ENCODE results near the gene RAP2A. TPM values are rescaled to one million over a fixed set of nuclear protein-coding genes. Genes with fewer than 3 reads are reported as not detected.

The RAP2A gene
- total and polyA plus RNA-seq, 3 experiments from 2014 or later = 3.6 to 19.8 (median 18.3) TPM

DNA sequence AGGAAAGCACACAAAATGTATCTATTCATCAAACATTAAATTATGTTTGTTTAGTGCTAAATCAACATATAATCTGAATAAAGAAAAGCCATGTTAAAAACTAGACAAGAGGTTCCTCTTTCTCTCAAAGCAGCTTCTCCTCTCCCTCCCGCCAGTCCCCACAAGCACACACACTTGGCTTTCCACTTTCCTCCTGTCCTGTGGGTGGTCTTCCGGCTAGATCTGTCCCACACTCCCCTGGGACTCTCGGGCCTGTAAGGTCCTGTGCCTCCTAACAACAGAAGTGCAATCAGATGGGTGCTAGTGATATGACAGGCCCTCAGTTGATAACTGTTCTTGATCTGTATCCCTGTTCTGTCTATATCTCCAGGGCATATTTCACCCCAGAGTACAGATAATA is 45.6 kb upstream of the RAP2A start:
- Histone ChIP-seq H3K4me3 (ENCODE audit: low read length) (no peak overlapping the region), H3K27me3 (ENCODE audit: insufficient read depth, low read length, poor library complexity, severe bottlenecking) (no peaks in the 10 kb centered on the region), H3K9me3 (ENCODE audit: low read length) (no peaks in the 10 kb centered on the region), H3K27ac (ENCODE audit: low read depth, low read length) (no peak overlapping the region), H3K36me3 (ENCODE audit: insufficient read depth, low read length) (no peaks in the 10 kb centered on the region), H3K4me1 (ENCODE audit: insufficient read depth, low read length) (peaks cover 7% of the 10 kb centered on the region)
- peaks cover 23 to 33% (median 29%) of the 10 kb centered on the region in 3 donors for H3K4me1 Mint-ChIP-seq
- H3K9me3 Mint-ChIP-seq = no peaks in the 10 kb centered on the region
- ChIA-PET POLR2A (no interaction called here), CTCF (interaction anchor here (1.1 kb wide), 1 partner anchor 29 kb away, joined by 3 read pairs; no protein-coding TSS in a partner anchor)
- H3K27me3 Mint-ChIP-seq = no peaks in the 10 kb centered on the region
- DNase-seq = no peak
- H3K4me3 Mint-ChIP-seq = no peak overlapping the region
- H3K27ac Mint-ChIP-seq = peak overlapping the region in 2 of 8 donors; percentile 8 to 29
- peaks cover 0 to 29% (median 13%) of the 10 kb centered on the region in 3 donors for H3K36me3 Mint-ChIP-seq

DNA sequence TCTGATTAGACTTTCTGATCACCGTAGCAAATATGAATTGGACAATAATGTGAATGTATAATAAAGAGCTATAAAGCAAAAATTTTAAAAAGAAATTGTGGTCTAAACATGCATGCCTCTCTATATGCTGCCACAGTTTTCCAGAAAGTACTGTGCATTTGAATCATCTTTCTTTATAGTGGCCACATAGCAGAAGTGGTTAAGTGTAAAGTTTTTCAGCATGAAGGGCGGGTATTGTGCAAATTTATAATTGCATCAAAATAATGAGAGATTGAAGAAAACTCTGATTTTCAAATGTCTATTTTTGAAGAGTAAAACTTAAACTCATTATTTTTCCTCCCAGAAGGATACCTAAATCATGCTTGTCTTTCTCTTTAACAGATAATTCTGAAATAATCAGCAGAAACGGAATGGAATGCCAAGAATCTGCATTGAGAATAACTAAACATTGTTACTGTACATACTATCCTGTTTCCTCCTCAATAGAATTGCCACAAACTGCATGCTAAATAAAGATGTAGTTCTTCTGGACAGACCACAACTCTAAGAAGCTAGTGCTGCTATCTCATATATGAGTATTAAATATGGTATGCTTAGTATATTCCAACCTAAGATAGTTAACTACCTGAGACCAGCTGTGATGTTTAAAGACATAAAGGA is 42.9 kb upstream of the RAP2A start:
- POLR2A ChIA-PET = no interaction called here
- DNase-seq = no peak
- Mint-ChIP-seq H3K4me1 (peaks cover 16 to 18% (median 17%) of the 10 kb centered on the region in 3 donors), H3K36me3 (peaks cover 0 to 25% (median 14%) of the 10 kb centered on the region in 3 donors), H3K9me3 (no peaks in the 10 kb centered on the region), H3K27me3 (no peaks in the 10 kb centered on the region), H3K27ac (no peak overlapping the region), H3K4me3 (no peak overlapping the region)
- Histone ChIP-seq H3K36me3 (ENCODE audit: insufficient read depth, low read length) (no peaks in the 10 kb centered on the region), H3K4me1 (ENCODE audit: insufficient read depth, low read length) (peaks cover 7% of the 10 kb centered on the region), H3K9me3 (ENCODE audit: low read length) (no peaks in the 10 kb centered on the region), H3K4me3 (ENCODE audit: low read length) (no peak overlapping the region), H3K27ac (ENCODE audit: low read depth, low read length) (no peak overlapping the region), H3K27me3 (ENCODE audit: insufficient read depth, low read length, poor library complexity, severe bottlenecking) (no peaks in the 10 kb centered on the region)
- CTCF ChIA-PET = interaction anchor here (0.5 kb wide), 1 partner anchor 80 kb away, joined by 3 read pairs; no protein-coding TSS in a partner anchor

DNA sequence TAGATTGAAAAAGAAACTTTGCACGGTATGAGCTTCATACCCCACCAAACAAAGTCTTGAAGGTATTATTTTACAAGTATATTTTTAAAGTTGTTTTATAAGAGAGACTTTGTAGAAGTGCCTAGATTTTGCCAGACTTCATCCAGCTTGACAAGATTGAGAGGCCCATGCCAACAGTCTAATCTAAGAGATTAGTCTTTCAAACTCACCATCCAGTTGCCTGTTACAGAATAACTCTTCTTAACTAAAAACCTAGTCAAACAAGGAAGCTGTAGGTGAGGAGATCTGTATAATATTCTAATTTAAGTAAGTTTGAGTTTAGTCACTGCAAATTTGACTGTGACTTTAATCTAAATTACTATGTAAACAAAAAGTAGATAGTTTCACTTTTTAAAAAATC is 41.9 kb upstream of the RAP2A start:
- peaks cover 2% of the 10 kb centered on the region for H3K4me1 ChIP-seq (ENCODE audit: insufficient read depth, low read length)
- no peak overlapping the region for H3K4me3 ChIP-seq (ENCODE audit: low read length)
- no peaks in the 10 kb centered on the region for H3K36me3 ChIP-seq (ENCODE audit: insufficient read depth, low read length)
- ChIA-PET POLR2A (no interaction called here), CTCF (interaction anchor here (0.5 kb wide), 1 partner anchor 81 kb away, joined by 3 read pairs; no protein-coding TSS in a partner anchor)
- H3K4me3 Mint-ChIP-seq = no peak overlapping the region
- H3K9me3 Mint-ChIP-seq = no peaks in the 10 kb centered on the region
- H3K27me3 ChIP-seq (ENCODE audit: insufficient read depth, low read length, poor library complexity, severe bottlenecking) = no peaks in the 10 kb centered on the region
- no peak overlapping the region for H3K27ac ChIP-seq (ENCODE audit: low read depth, low read length)
- DNase-seq = no peak
- H3K27me3 Mint-ChIP-seq = no peaks in the 10 kb centered on the region
- peaks cover 6 to 9% (median 8%) of the 10 kb centered on the region in 3 donors for H3K4me1 Mint-ChIP-seq
- peaks cover 0 to 23% (median 10%) of the 10 kb centered on the region in 3 donors for H3K36me3 Mint-ChIP-seq
- no peaks in the 10 kb centered on the region for H3K9me3 ChIP-seq (ENCODE audit: low read length)
- no peak overlapping the region for H3K27ac Mint-ChIP-seq

DNA sequence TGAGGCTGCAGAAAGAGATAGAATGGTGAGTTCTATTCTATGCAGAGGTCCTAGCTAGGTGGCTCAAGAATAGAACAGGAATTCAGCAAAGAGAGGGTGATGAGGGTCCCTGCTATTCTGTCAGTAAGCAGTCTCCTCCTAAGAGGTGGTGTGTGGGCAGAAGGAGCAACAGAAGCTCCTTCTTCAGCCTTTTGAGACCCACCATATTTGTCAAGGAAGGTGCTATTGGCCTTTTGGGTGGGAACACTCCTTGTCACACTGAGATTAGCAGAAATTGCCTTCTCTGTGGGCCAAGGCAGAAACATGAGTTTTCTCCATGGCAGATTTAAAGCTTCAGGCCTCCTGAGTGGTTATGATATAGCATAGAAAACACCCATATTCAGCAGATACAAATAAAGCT is 39.4 kb upstream of the RAP2A start:
- no peak for DNase-seq
- Histone ChIP-seq H3K9me3 (ENCODE audit: low read length) (no peaks in the 10 kb centered on the region), H3K4me1 (ENCODE audit: insufficient read depth, low read length) (no peaks in the 10 kb centered on the region), H3K27ac (ENCODE audit: low read depth, low read length) (no peak overlapping the region), H3K27me3 (ENCODE audit: insufficient read depth, low read length, poor library complexity, severe bottlenecking) (no peaks in the 10 kb centered on the region), H3K36me3 (ENCODE audit: insufficient read depth, low read length) (no peaks in the 10 kb centered on the region), H3K4me3 (ENCODE audit: low read length) (no peak overlapping the region)
- H3K4me1 Mint-ChIP-seq = no peaks in the 10 kb centered on the region
- POLR2A ChIA-PET = no interaction called here
- no peaks in the 10 kb centered on the region for H3K27me3 Mint-ChIP-seq
- H3K4me3 Mint-ChIP-seq = no peak overlapping the region
- H3K9me3 Mint-ChIP-seq = no peaks in the 10 kb centered on the region
- H3K36me3 Mint-ChIP-seq = peaks cover 2 to 19% (median 2%) of the 10 kb centered on the region in 3 donors
- H3K27ac Mint-ChIP-seq = no peak overlapping the region
- CTCF ChIA-PET = no interaction called here

DNA sequence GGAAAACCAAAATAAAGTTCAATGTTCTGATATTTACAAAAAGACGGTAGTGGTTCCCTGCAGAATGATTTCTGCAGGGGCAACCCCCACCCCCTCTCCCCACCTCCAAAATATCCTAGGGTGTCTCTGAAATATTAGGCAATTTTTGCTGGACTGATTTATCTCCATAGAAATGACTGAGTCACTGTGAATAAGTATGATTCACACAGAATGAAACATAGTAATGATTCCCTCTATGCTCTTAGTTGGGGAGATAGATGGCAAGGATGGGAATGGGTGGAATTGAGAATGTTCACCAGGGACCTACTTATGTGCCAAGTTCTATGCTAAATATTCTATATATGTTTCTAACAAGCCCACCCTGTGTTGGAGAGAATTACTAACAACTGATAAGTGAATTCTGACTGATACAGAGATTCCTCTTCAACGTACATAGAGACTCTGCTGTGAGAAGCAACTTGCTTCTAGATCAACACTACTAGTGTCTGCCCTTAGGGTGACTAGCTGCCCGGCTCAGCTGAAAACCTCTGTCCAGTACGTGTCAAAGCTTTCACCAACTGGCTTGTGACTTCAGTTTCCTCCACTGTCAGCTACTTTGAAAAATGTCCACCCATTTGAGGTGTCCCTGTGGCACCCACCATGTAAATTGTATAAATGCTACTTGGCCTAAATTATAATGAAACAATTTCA is 38.4 kb upstream of the RAP2A start:
- H3K4me3 ChIP-seq (ENCODE audit: low read length) = no peak overlapping the region
- H3K9me3 ChIP-seq (ENCODE audit: low read length) = no peaks in the 10 kb centered on the region
- H3K36me3 Mint-ChIP-seq = peaks cover 2 to 18% (median 4%) of the 10 kb centered on the region in 3 donors
- peak overlapping the region in 1 of 8 donors; percentile 45 for H3K27ac Mint-ChIP-seq
- H3K27me3 ChIP-seq (ENCODE audit: insufficient read depth, low read length, poor library complexity, severe bottlenecking) = no peaks in the 10 kb centered on the region
- no peaks in the 10 kb centered on the region for H3K9me3 Mint-ChIP-seq
- no peaks in the 10 kb centered on the region for H3K4me1 ChIP-seq (ENCODE audit: insufficient read depth, low read length)
- ChIA-PET CTCF (no interaction called here), POLR2A (no interaction called here)
- DNase-seq = no peak
- no peaks in the 10 kb centered on the region for H3K27me3 Mint-ChIP-seq
- no peaks in the 10 kb centered on the region for H3K36me3 ChIP-seq (ENCODE audit: insufficient read depth, low read length)
- H3K4me3 Mint-ChIP-seq = no peak overlapping the region
- H3K27ac ChIP-seq (ENCODE audit: low read depth, low read length) = no peak overlapping the region
- H3K4me1 Mint-ChIP-seq = no peaks in the 10 kb centered on the region

DNA sequence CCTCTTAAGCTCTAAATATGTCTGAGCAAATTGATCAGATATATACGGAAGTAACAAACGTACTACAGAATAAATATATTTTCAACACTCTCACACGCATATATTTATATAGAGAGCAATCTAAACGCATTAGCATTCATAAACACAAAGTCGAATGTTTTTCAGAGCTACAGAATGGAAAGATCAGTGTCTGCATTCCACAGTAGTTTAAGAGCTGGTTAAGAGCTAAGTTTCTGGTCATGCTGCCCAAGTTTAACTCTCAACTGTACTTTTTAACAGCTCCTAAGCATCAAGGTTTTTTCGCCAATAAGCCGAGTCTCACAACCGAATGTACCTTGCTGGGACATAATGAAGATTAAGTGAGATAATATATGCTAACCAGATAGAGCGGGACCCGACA is 36.7 kb upstream of the RAP2A start:
- no peak overlapping the region for H3K4me3 Mint-ChIP-seq
- no peaks in the 10 kb centered on the region for H3K4me1 Mint-ChIP-seq
- no peak for DNase-seq
- H3K36me3 Mint-ChIP-seq = peaks cover 4 to 10% (median 7%) of the 10 kb centered on the region in 3 donors
- no peaks in the 10 kb centered on the region for H3K36me3 ChIP-seq (ENCODE audit: insufficient read depth, low read length)
- H3K9me3 ChIP-seq (ENCODE audit: low read length) = no peaks in the 10 kb centered on the region
- H3K27ac Mint-ChIP-seq = no peak overlapping the region
- ChIA-PET POLR2A (no interaction called here), CTCF (interaction anchor here (2.4 kb wide), 1 partner anchor 287 kb away, joined by 5 read pairs; no protein-coding TSS in a partner anchor)
- H3K4me1 ChIP-seq (ENCODE audit: insufficient read depth, low read length) = no peaks in the 10 kb centered on the region
- no peak overlapping the region for H3K4me3 ChIP-seq (ENCODE audit: low read length)
- H3K27me3 Mint-ChIP-seq = peaks cover 0 to 8% of the 10 kb centered on the region in 2 donors
- H3K9me3 Mint-ChIP-seq = peaks cover 0 to 7% (median 2%) of the 10 kb centered on the region in 5 donors
- H3K27me3 ChIP-seq (ENCODE audit: insufficient read depth, low read length, poor library complexity, severe bottlenecking) = no peaks in the 10 kb centered on the region
- no peak overlapping the region for H3K27ac ChIP-seq (ENCODE audit: low read depth, low read length)

DNA sequence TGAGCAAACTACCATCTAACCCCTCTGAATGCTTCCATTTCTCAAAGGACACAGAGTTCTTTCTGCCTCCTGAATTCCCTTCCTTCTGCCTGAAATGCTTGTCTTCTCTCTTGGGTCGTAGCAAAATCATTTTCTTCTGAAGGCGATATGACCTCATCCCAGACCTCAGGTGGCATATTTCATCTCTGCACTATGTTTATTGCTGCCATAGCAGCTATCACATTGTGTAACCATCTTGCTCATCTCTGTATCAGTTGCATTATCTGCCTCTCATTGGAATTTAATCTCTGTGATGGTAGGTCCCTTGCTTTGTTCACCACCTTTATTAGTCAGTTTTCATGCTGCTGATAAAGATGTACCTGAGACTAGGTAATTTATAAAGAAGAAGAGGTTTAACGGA is 32.5 kb upstream of the RAP2A start:
- no peak for DNase-seq
- Mint-ChIP-seq H3K4me1 (no peaks in the 10 kb centered on the region), H3K4me3 (no peak overlapping the region), H3K9me3 (peaks cover 0 to 7% (median 2%) of the 10 kb centered on the region in 5 donors), H3K27me3 (peaks cover 2 to 31% of the 10 kb centered on the region in 2 donors), H3K27ac (no peak overlapping the region), H3K36me3 (peaks cover 0 to 10% (median 1%) of the 10 kb centered on the region in 3 donors)
- Histone ChIP-seq H3K9me3 (ENCODE audit: low read length) (no peaks in the 10 kb centered on the region), H3K4me1 (ENCODE audit: insufficient read depth, low read length) (no peaks in the 10 kb centered on the region), H3K36me3 (ENCODE audit: insufficient read depth, low read length) (no peaks in the 10 kb centered on the region), H3K27me3 (ENCODE audit: insufficient read depth, low read length, poor library complexity, severe bottlenecking) (no peaks in the 10 kb centered on the region), H3K27ac (ENCODE audit: low read depth, low read length) (no peak overlapping the region), H3K4me3 (ENCODE audit: low read length) (no peak overlapping the region)
- POLR2A ChIA-PET = no interaction called here
- CTCF ChIA-PET = no interaction called here

All from CD8-positive, alpha-beta memory T cell (primary cell).